ENCODE results near the gene NAXE.
"Not testable (repeated sequence)": the region's sequence is repeated elsewhere in the genome, so short reads cannot be mapped to it uniquely, and the experiment has no call there.

NAXE gene

DNA sequence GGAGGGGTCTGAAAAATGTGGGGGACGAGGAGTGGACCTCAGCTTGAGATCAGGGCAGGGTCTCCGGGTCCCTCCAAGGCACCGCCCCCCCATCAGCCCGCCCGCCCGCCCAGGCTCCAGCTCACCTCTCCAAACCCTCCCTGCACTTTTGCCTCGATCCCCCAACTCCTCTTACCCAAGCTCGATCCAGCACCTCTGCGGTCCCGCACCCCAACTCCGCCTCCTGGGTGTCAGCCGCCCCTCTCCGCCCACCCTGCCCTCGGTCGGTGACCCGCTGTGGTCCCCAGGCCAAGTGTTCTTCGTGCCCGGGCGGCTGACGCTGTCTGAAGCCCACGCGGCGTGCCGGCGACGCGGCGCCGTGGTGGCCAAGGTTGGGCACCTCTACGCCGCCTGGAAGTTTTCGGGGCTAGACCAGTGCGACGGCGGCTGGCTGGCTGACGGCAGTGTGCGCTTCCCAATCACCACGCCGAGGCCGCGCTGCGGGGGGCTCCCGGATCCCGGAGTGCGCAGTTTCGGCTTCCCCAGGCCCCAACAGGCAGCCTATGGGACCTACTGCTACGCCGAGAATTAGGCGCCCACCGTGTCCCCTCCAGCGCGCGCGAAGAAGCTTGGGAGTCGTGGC, 33.3 kb downstream of the NAXE start:
- DNase-seq, result no peak

DNA sequence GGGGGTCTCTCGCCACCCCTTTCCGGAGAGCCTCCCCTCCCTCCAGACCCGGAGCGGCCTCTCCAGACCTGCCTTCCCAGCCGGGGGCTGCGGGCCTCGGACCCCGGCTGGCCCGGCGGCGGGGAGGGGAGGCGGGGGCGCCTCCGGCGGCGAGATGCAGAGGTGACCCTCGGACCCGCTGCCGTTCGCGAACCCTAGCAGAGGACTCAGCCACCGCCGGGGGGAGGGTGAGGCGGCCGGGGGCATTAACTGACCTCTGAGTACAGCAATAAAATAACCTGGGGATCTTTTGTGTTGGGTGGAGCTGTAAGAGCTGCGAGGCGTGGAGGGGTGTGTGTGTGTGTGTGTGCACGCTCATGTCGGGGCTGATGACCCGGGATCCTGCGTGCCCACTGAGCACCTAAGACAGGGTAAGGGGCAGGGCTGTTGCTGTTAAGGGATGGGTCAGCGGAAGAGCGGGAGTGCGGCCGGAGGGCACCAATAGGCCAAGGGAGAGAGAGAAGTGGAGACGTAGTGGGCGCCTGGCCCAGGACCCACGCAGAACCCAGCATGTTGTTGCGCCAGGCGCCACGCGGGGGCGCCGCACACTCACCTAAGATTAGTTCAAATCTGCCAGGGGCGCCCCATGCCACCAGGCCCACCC, 34.0 kb downstream of the NAXE start:
- no peak for DNase-seq

DNA sequence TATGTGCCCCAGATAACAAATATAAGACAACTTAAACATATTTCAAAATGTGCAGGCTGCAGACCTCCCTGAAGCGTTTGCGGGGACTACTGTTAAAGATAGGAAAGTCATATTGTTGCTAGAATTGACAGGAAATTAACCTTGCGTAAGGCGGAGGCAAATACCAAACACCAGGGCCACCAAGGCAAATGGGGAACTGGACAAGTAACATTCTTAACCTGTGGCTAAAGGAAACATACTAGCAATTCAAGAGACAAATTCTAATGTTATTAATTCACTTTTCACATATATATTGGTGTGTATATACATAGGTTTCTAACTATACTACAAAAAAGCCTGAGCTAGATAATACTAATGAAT, 34.5 kb downstream of the NAXE start:
- DNase-seq, result peak; percentile 16

DNA sequence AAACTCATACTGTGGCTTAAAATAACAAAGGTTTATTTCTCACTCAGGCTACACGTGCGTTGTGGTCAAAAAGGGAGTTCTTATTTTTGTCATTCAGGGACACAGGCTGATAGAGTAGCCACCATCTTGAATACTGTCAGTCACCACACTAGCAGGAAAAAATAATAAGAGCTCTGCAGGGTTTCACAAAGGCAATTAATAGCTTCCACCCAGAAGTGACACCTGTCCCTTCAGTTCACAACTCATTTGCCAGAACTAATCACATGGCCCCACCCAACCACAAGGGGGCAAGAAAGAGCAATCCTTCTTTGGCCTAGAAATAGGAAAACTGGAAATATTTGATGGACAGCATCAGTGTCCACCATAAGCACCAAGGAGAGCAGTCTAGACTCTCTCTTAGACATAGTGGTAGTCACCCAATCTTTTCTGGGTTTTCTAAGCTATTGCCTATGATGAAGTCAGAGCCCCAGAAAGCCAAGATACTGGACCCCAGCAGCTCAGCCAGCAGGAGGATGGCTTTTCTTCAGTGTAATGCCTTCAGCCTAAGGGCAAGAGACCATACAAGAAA, 35.8 kb downstream of the NAXE start:
- peak; percentile 57 for DNase-seq

DNA sequence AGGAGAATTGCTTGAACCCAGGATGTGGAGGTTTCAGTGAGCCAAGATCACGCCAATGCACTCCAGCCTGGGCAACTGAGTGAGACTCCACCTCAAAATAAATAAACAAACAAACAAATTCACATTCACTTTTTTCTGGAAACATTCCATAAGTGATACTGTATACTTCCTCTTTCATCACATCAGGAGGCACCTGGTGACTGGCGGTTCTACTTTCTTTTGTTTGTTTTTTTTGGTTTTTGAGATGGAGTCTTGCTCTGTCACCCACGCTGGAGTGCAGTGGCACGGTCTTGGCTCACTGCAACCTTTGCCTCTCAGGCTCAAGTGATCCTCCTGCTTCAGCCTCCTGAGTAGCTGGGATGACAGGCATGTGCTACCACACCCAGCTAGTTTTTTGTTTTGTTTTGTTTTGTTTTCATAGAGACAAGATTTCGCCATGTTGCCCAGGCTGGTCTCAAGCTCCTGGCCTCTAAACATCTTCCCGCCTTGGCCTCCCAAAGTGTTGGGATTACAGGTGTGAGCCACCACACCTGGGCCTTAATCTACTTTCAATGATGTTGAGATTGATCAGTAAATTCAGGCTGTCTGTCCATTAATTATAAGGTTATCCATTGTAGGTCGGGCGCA, 38.4 kb downstream of the NAXE start:
- no peak for DNase-seq

DNA sequence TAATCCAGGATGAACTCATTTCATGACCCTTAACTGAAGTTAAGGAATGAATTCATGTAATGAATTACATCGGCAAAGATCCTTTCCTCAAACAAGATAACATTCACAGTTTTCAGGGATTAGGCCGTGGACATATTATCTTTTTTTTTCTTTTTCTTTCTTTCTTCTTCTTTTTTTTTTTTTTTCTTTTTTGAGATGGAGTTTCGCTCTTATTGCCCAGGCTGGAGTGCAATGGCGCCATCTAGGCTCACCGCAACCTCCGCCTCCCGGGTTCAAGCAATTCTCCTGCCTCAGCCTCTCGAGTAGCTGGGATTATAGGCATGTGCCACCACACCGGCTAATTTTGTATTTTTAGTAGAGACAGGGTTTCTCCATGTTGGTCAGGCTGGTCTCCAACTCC, 39.6 kb downstream of the NAXE start:
- not testable (repeated sequence) for DNase-seq

DNA sequence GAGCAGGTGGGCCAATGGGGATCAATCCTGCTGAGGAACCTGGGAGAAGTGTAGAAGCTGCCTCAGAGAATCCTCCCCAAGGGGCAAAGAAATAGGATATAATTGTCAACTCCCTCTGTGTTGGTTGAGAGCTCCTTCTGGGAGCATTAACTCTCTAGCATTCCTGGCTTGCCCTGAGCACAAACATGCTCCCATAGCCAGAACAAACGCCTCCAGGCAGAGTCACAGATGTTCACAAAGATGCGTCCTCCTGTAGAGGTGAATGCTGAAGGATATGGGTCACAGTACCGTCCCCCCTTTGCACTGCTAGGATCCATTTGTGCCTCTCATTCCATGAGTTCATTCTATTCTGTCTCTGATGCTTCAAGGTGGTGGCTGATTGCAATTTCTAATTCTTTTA, 40.8 kb downstream of the NAXE start:
- no peak for DNase-seq

DNA sequence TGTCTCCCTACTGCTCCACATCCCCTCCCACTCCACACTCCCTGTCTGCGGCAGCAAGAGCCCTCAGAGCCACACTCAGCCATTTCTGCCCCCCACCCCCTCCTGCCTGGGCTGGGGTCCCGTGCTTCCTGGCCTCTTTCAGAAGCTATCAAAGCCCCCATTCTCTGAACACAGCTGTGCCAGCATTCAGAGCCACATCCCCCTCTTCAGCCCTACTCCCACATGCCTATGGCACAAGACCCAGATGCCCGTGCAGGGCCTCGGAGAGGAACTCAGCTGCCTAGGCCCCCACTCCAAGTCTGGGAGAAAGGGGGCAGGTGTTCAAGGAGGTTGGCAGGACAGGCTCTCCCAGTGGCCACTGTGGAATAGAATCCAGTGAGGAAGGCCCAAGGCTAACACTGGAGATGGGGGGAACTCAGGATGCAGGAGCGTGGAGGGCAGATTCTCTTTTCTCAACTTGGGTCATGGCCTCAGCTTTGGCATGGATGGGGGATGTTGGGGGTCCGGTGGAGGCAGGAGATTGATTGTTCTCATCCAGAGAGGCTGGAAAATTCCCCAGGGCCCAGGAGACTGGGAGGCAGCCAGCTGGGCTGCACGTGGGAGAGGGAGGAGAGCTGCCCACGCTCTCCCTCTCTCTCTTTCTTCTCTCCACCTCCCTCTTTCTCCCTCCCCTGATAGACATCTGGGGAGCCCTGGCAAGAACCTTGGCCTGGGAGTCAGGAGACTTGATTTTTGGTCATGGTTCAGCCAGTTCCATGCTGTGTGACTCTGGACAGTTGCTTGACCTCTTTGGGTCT, 46.8 kb downstream of the NAXE start:
- no peak for DNase-seq

DNA sequence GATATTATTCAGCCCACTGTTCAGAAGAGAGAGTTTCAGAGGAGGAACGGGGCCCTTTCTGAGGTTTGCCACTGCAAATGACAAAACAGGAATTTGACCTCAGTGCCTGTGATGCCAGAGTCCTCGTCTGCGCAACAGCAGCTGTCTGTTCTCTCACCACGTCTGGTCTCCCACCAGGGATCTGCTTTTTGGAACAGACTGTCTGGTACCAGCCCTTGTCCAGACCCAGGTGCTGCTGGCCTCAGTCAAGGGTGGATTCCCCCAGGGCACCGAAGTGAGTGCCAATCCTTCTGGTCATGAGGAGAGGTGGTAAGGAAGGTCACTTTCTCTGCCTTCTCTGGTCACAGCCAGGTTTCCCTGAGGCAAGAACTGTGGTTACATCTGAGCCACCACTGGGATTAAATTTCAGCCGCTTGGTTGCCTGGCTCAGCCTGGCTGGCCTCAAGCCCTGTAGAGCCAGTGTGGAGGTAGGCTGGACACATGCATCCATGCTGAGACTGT, 48.1 kb downstream of the NAXE start:
- DNase-seq, result no peak

DNA sequence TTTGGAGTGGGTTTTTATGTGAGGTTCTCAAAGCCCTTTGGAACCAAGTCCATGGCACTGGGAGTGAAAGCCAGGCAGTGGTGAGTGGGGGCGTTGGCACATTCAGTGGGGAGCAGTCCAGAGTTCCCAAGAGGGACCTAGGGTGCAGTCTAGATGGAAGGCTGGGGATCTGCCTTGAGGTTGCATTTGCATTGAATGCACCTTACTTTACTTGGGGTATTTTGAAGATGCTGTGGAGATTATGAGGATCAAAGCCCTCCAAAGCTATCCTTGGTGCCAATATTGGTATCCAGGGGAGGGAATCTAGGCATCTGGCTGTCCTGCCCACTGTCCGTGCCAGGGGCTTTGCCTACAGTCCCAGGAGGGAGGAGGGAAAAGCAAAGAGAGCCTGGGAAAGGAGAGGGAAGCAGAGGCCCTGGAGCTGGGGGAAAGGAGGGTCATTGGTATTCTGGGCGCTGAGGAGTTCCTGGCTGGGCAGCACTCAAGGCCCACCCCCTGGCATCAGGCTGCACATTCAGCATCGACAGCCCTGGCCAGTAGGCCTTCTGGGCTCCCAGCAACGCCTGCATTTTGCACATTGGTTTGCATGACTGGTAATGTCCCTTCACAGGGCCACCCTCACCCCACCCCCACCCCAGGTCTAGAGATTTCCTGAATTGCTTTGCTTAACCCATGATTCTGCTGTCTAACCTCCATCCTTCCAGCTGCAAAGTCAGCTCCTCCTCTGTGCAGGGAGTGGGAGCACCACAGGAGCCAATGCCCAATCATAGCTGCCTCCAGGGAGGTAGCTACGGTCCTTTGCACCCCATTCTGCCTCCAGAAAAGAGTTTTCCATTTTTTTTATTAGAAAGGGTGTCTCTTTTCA, 49.5 kb downstream of the NAXE start:
- DNase-seq, result no peak

DNA sequence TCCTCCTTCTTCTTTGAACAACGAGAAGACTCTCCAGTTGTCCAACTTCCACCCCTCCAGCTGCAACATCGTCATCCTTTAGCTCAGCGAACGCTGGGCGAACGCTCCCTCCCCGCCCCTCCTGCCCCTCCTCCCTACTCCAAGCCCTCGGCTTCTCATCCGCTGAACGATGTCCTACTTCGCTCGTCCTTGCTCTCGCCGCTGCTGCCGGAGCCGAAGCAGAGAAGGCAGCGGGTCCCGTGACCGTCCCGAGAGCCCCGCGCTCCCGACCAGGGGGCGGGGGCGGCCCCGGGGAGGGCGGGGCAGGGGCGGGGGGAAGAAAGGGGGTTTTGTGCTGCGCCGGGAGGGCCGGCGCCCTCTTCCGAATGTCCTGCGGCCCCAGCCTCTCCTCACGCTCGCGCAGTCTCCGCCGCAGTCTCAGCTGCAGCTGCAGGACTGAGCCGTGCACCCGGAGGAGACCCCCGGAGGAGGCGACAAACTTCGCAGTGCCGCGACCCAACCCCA, 50.2 kb downstream of the NAXE start, which contains the start of gene BCAN:
BCAN (plus strand) TSS at position 357 of the 504 bp plus-strand sequence. CDS start 3,938 bp downstream, outside the sequence.
- DNase-seq, result peak; percentile 71

DNA sequence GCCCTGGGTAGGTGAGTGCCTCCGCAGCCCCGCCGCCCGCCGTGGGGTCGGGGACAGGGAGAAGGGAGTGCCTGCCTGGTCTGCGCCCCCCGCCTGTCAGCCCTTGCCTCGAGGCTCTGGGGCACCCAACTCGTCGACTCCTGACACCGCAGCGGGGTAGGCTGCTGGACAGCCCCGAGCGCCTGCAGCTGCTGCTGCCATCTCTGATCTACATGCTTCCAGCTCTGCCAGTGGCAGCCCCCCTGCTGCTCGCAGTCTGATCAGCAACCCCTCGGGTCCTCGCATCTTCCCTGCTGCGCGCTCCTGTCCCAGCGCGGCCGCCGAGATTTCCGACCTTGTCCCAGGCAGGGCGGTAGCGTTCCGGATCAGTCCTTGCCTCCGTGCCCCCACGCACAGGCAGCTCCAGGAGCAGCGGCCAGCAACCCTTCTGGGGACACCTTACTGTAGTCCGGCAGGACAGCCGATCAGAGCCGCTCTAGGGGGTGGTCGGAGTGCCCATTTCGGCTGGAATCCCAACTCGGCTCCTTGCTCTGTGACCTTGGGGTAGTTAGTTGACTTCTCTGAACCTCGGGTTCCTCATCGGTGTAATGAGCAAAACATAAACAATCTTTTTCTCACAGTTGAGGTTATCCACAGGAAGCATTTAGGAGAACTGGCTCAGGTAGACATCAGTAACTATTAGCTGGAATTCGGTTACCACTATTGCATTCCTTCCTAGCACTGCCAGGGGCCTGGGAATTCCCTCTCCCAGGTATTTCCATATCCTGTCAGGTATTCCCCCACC, 50.9 kb downstream of the NAXE start:
- DNase-seq, result no peak

DNA sequence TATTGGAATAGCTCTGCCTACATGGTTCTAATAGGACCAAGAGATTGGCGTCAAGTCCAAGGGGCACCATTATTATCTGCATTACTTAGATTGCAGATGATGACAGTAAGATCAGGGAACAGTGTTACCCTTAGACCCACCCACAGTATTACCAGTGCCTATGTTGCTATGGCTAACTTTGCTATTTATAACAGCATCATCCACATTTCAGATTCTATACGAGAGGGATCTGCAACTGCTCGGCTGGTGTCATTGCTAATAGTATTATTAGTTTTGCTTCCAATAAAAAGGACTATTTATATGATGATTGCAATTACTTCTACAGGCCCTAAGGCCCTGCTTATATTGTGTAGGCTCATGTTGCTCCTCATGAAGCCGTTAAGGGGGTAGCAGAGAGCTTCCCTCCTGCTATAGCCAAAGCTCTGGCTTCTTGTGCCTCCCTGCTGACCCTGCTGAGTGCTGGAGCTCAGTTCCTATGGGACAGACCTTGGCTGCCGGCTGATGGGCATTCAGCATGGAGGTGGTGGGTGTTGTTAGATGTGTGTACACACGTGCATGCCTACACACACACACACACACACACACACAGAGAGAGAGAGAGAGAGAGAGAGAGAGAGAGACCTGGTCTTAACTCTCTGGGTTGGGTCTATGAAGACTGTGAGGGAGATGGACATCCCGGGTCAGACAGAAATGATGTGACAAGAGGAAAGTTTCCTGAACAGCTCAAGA, 51.6 kb downstream of the NAXE start:
- no peak for DNase-seq

DNA sequence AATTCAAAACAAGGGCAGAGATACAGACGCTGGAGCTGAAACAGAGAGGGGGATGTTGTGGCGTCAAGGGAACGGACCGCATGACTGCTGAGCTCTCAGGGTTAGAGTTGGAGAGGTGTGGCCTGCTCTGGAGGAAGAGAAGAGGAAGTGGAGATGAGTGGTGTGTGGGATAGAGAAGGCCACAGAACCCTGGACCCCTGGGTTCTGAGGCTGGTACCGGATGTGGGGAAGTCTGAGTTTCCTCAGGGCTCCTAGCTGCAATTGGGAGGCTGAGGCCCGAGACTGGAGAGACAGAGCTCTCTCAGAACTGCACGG, 52.2 kb downstream of the NAXE start:
- no peak for DNase-seq

Measured in NCI-H2227 treated with DMSO at 0.1 percent for 48 hours (cell line).